PC-3 (cell line): Measurements from ENCODE around the gene RAPGEF3. TPM values are rescaled to one million over a fixed set of nuclear protein-coding genes. Genes with fewer than 3 reads are reported as not detected.

Experiments
- ATAC-seq: fragments of 200-7000 bp; cut with Tn5 transposase; 2 replicates; pipeline ENCODE4 v1.9.1; 2020; ENCODE audit warnings: mild to moderate bottlenecking, moderate library complexity
- BruUV-seq: library from RNA; stranded (reverse); fragments of 400-500 nt; replicated peaks from 2 replicates; lab custom pipeline; 2021; lab: Mats Ljungman, UMichigan
- CTCF ChIA-PET: fragments of 300-600 bp; sonication (Branson Sonifier 250); formaldehyde crosslinking; loops from one replicate; lab custom pipeline; 2022; ENCODE audit warnings: antibody characterized with exemption; lab: Charles Lee
- POLR2A ChIA-PET: fragments of 300-600 bp; sonication (Branson Sonifier 250); formaldehyde crosslinking; loops from one replicate; lab custom pipeline; 2022; ENCODE audit warnings: antibody characterized with exemption; ENCODE audit not compliant: unreplicated experiment; lab: Charles Lee
- DNase-seq: peaks from one replicate; pipeline ENCODE4 v3.0.0-alpha.2; 2015
- H2AFZ ChIP-seq: fragments of 300-600 bp; sonication (generic); 2 replicates; pipeline ENCODE4 v1.6.0; 2016; ENCODE audit warnings: antibody characterized with exemption, low read length
- H3F3A ChIP-seq: fragments of 300-600 bp; sonication (generic); one replicate; pipeline ENCODE4 v1.6.0; 2017; ENCODE audit warnings: antibody characterized with exemption, low read length, control low read depth, mild to moderate bottlenecking; ENCODE audit not compliant: unreplicated experiment
- H3K27ac ChIP-seq: fragments of 300-600 bp; sonication (generic); 2 replicates; pipeline ENCODE4 v1.5.1; 2016; ENCODE audit warnings: mild to moderate bottlenecking, low read length
- H3K27me3 ChIP-seq: fragments of 300-600 bp; sonication (generic); 2 replicates; pipeline ENCODE4 v1.6.1; 2016; ENCODE audit warnings: low read length, mixed read lengths
- H3K36me3 ChIP-seq: fragments of 300-600 bp; sonication (generic); 2 replicates; pipeline ENCODE4 v1.6.1; 2016; ENCODE audit warnings: low read depth, mixed run types, low read length, mixed read lengths
- H3K4me1 ChIP-seq: fragments of 300-600 bp; sonication (generic); 2 replicates; pipeline ENCODE4 v1.5.1; 2016; ENCODE audit warnings: low read length; ENCODE audit not compliant: insufficient read depth
- H3K4me2 ChIP-seq: fragments of 300-600 bp; sonication (generic); 2 replicates; pipeline ENCODE4 v1.6.0; 2016; ENCODE audit warnings: low read length
- H3K4me3 ChIP-seq: fragments of 300-600 bp; sonication (generic); 2 replicates; pipeline ENCODE4 v1.5.1; 2016; ENCODE audit warnings: mild to moderate bottlenecking, low read length, mixed read lengths
- H3K79me2 ChIP-seq: fragments of 300-600 bp; sonication (generic); 2 replicates; pipeline ENCODE4 v1.6.1; 2017; ENCODE audit warnings: low read length, mixed read lengths
- H3K9ac ChIP-seq: fragments of 300-600 bp; sonication (generic); 2 replicates; pipeline ENCODE4 v1.6.0; 2016; ENCODE audit warnings: mild to moderate bottlenecking, low read length
- H3K9me2 ChIP-seq: fragments of 300-600 bp; sonication (generic); replicated peaks from 2 replicates; pipeline ENCODE4 v1.6.1; 2016; ENCODE audit warnings: mixed run types, low read length, mixed read lengths
- H3K9me3 ChIP-seq: fragments of 300-600 bp; sonication (generic); 2 replicates; pipeline ENCODE4 v1.6.1; 2016; ENCODE audit warnings: low read length, mixed read lengths
- H4K20me1 ChIP-seq: fragments of 300-600 bp; sonication (generic); 2 replicates; pipeline ENCODE4 v1.6.1; 2016; ENCODE audit warnings: low read length, mixed read lengths
- CTCF ChIP-seq: fragments of 300-600 bp; sonication (generic); conservative IDR thresholded peaks from 2 replicates; pipeline ENCODE4 v1.5.1; 2017; ENCODE audit warnings: antibody characterized with exemption, low read depth, mild to moderate bottlenecking, low read length
- EZH2 ChIP-seq: fragments of 300-600 bp; sonication (generic); IDR thresholded peaks from one replicate; pipeline ENCODE4 v1.6.1; 2017; ENCODE audit warnings: antibody characterized with exemption, mild to moderate bottlenecking, low read length; ENCODE audit not compliant: unreplicated experiment
- EZH2phosphoT487 ChIP-seq: fragments of 300-600 bp; sonication (generic); IDR thresholded peaks from 2 replicates; pipeline ENCODE4 v1.6.1; 2018; ENCODE audit warnings: mild to moderate bottlenecking, antibody characterized with exemption, low read length, borderline replicate concordance
- intact Hi-C: fragments of 100-400 bp; cut with micrococcal nuclease; formaldehyde crosslinking; loops from 2 replicates; pipeline ENCODE4 v1.9.0; 2023
- total RNA-seq: library from RNA; depleted of rRNA; stranded (reverse); fragments of >200 nt; gene quantifications from 2 replicates; pipeline ENCODE4 v1.2.3, GENCODE V29; 2014

Gene RAPGEF3
- total RNA-seq, 1 experiment from 2014 or later, result 6.7 TPM

- Histone ChIP-seq H3K4me3 (no peak overlapping the region), H3K27me3 (no peaks in the 10 kb centered on the region), H3K36me3 (peaks cover 48% of the 10 kb centered on the region), H3F3A (peaks cover 4% of the 10 kb centered on the region), H3K27ac (no peak overlapping the region), H4K20me1 (no peaks in the 10 kb centered on the region), H2AFZ (no peak overlapping the region), H3K79me2 (no peaks in the 10 kb centered on the region), H3K4me2 (no peak overlapping the region), H3K9ac (no peak overlapping the region), H3K9me2 (no peaks in the 10 kb centered on the region), H3K9me3 (no peaks in the 10 kb centered on the region), H3K4me1 (no peaks in the 10 kb centered on the region)
- DNase-seq, result no peak
- TF ChIP-seq EZH2phosphoT487 (no peak), EZH2 (no peak), CTCF (no peak)
- ChIA-PET POLR2A (no interaction called here), CTCF (no interaction called here)
- no TSS peak for BruUV-seq
- no peak for ATAC-seq
- intact Hi-C loops, result no loop called here
These were observed 25.4 kb upstream of the RAPGEF3 start for GRCh38 chr12:47783821-47784819.

- Histone ChIP-seq H3K27ac (no peak overlapping the region), H3K79me2 (no peaks in the 10 kb centered on the region), H3K9me3 (no peaks in the 10 kb centered on the region), H3F3A (peaks cover 4% of the 10 kb centered on the region), H3K9me2 (no peaks in the 10 kb centered on the region), H3K36me3 (peaks cover 41% of the 10 kb centered on the region), H3K4me3 (no peak overlapping the region), H3K27me3 (no peaks in the 10 kb centered on the region), H3K4me2 (no peak overlapping the region), H2AFZ (no peak overlapping the region), H4K20me1 (no peaks in the 10 kb centered on the region), H3K4me1 (no peaks in the 10 kb centered on the region), H3K9ac (no peak overlapping the region)
- POLR2A ChIA-PET, result no interaction called here
- TF ChIP-seq EZH2phosphoT487 (no peak), EZH2 (no peak), CTCF (no peak)
- DNase-seq (no peak), ATAC-seq (no peak)
- BruUV-seq, result TSS peak; percentile 5
- intact Hi-C loops, result no loop called here
- CTCF ChIA-PET, result no interaction called here
These were observed 24.5 kb upstream of the RAPGEF3 start for GRCh38 chr12:47783024-47783755.
